ENCODE data around the gene MEGF10.

The MEGF10 gene

GRCh38 chr5:127326431-127326830 is 35.8 kb downstream of the MEGF10 start:
- Histone ChIP-seq H3K4me1 (ENCODE audit: control insufficient read depth, insufficient read depth, low read length, unreplicated experiment) (peaks cover 3% of the 10 kb centered on the region), H3K27me3 (ENCODE audit: insufficient read depth, low read length) (0 out of 2 replicates have a peak, but pooled peaks cover 5% of the 10 kb centered on the region)

DNA sequence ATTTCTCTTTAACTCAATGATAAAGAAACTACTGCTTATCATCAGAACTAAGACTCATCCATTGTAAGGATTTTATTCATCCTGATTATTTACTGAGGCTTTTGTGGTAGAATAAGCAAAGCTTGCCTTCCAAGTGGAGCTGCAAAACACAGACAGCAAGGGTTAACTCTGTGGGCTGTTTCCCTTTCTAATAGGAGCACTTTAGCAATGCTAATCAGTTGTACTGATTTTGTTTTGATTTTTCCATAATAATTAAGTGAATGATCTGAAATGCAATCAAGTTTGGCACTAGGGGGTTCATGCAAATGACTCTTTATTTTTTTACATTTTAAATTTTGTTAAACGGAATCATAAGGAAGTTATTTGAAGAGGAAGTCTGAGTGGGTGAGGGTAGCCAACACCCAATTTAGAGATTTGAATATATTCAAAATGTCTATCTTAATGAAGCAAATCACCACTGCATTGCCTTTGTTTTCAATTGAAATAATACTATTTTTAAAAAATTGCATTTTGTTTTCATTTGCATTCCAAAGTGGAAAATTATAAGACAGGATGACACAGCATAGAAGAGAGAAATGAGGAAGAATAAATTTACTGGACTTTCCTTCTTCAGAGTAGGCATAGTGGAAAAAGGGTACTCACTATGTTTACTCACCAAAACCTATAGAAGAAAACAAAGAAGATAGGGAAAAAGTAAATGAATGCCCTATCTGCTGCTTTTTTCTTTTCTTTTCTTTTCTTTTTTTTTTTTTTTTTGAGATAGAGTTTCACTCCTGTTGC is 36.6 kb downstream of the MEGF10 start:
- Histone ChIP-seq H3K4me3 (ENCODE audit: low read depth, low read length) (no peak overlapping the region), H3K4me1 (ENCODE audit: control insufficient read depth, insufficient read depth, low read length, unreplicated experiment) (peaks cover 3% of the 10 kb centered on the region), H3K27me3 (ENCODE audit: insufficient read depth, low read length) (0 out of 2 replicates have a peak, but pooled peaks cover 5% of the 10 kb centered on the region), H3K79me2 (ENCODE audit: control insufficient read depth, insufficient read depth, low read length, unreplicated experiment) (no peaks in the 10 kb centered on the region), H3K27ac (ENCODE audit: low read depth, low read length) (no peak overlapping the region), H3K36me3 (ENCODE audit: insufficient read depth, low read length) (no peaks in the 10 kb centered on the region), H2AFZ (ENCODE audit: low read length, unreplicated experiment) (no peak overlapping the region)

More at GRCh38 chr5:127326431-127326830, 35.8 kb downstream of the MEGF10 start:
- H3K27ac ChIP-seq (ENCODE audit: low read depth, low read length): no peak overlapping the region
- no peaks in the 10 kb centered on the region for H3K79me2 ChIP-seq (ENCODE audit: control insufficient read depth, insufficient read depth, low read length, unreplicated experiment)
- no peak overlapping the region for H3K4me3 ChIP-seq (ENCODE audit: low read depth, low read length)
- H2AFZ ChIP-seq (ENCODE audit: low read length, unreplicated experiment): no peak overlapping the region
- H3K36me3 ChIP-seq (ENCODE audit: insufficient read depth, low read length): no peaks in the 10 kb centered on the region

- Histone ChIP-seq H3K4me1 (ENCODE audit: control insufficient read depth, insufficient read depth, low read length, unreplicated experiment) (peaks cover 3% of the 10 kb centered on the region), H2AFZ (ENCODE audit: low read length, unreplicated experiment) (no peak overlapping the region), H3K27me3 (ENCODE audit: insufficient read depth, low read length) (0 out of 2 replicates have a peak, but pooled peaks cover 5% of the 10 kb centered on the region), H3K79me2 (ENCODE audit: control insufficient read depth, insufficient read depth, low read length, unreplicated experiment) (no peaks in the 10 kb centered on the region), H3K4me3 (ENCODE audit: low read depth, low read length) (no peak overlapping the region), H3K36me3 (ENCODE audit: insufficient read depth, low read length) (no peaks in the 10 kb centered on the region), H3K27ac (ENCODE audit: low read depth, low read length) (no peak overlapping the region)
These were observed 39.5 kb downstream of the MEGF10 start for GRCh38 chr5:127330116-127330515.

DNA sequence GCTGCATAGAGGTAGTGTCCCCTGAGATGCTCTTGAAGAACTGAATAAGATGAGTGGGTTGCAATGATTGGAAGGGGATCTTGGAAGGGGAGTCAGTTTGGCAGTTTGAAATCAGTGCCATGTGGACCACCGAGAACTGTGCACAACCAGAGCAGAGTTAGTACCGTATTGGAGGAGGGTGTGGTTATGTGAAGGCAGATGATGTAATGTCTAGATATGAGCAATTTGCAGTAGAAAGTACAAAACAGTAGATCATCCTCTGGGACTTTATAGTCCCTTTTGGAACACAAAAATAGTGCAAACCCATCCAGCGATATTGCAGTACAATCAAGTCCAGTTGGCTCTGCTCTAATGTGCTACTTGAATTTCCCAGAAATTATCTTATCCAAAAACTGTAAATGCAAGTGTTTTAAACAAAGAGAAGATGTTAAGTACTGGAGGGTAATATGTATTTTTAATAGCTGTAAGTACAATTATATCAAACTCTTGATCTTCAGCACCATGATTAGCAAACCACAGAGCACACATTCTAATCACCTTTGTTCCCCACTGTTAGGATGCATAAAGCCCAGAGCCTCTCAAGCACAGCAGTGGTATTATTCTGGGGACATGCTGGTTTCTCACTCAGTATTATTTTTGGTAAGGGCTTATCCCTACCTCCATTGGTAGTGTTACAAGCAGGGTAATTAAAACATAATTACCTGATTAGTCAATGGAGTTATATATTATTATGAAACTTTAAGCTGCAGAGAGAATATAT is 41.5 kb downstream of the MEGF10 start:
- H3K79me2 ChIP-seq (ENCODE audit: control insufficient read depth, insufficient read depth, low read length, unreplicated experiment): no peaks in the 10 kb centered on the region
- H3K27ac ChIP-seq (ENCODE audit: low read depth, low read length): no peak overlapping the region
- H3K4me3 ChIP-seq (ENCODE audit: low read depth, low read length): no peak overlapping the region
- peaks cover 3% of the 10 kb centered on the region for H3K4me1 ChIP-seq (ENCODE audit: control insufficient read depth, insufficient read depth, low read length, unreplicated experiment)
- 0 out of 2 replicates have a peak, but pooled peaks cover 5% of the 10 kb centered on the region for H3K27me3 ChIP-seq (ENCODE audit: insufficient read depth, low read length)
- H3K36me3 ChIP-seq (ENCODE audit: insufficient read depth, low read length): no peaks in the 10 kb centered on the region
- H2AFZ ChIP-seq (ENCODE audit: low read length, unreplicated experiment): no peak overlapping the region

DNA sequence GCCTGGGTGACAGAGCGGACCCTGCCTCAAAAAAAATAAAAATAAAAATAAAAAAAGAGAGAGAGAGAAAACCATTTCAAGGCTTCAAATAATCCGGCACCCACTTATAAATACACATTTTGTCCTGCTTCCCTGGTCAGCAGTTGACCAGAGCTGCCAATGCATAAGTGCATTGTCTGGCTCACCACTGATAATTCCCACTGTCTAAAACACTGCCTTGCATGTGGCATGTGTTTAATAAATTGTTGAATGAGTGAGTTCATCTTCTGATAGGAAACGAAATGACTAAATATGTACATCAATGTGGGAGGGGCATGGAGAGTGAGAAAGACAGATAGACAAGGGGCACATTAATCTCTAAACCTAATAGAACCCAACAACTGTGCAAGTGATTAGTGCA is 42.9 kb downstream of the MEGF10 start:
- H3K27me3 ChIP-seq (ENCODE audit: insufficient read depth, low read length): 0 out of 2 replicates have a peak, but pooled peaks cover 5% of the 10 kb centered on the region
- no peak overlapping the region for H2AFZ ChIP-seq (ENCODE audit: low read length, unreplicated experiment)
- H3K27ac ChIP-seq (ENCODE audit: low read depth, low read length): no peak overlapping the region
- no peak overlapping the region for H3K4me3 ChIP-seq (ENCODE audit: low read depth, low read length)
- no peaks in the 10 kb centered on the region for H3K79me2 ChIP-seq (ENCODE audit: control insufficient read depth, insufficient read depth, low read length, unreplicated experiment)
- H3K4me1 ChIP-seq (ENCODE audit: control insufficient read depth, insufficient read depth, low read length, unreplicated experiment): peaks cover 3% of the 10 kb centered on the region
- no peaks in the 10 kb centered on the region for H3K36me3 ChIP-seq (ENCODE audit: insufficient read depth, low read length)

DNA sequence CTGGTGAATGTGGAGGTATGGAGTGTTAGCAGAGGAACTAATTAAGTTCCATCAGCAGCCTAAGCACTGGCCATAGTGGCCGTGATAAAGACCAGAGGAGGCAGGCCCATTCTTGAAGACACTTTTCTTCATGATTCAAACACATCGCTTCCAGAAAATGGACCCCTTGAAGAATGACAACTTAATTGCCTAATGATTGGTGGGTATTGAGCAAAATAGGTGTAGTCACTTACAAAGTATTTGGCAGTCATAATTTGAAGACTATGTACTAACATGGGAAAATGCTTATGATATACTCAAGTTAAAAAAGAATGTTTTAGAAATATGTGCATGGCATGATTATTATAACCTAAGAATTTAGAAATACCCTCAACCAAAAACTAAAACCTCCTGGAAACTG is 44.8 kb downstream of the MEGF10 start:
- Histone ChIP-seq H3K4me1 (ENCODE audit: control insufficient read depth, insufficient read depth, low read length, unreplicated experiment) (peaks cover 1% of the 10 kb centered on the region), H3K4me3 (ENCODE audit: low read depth, low read length) (no peak overlapping the region), H3K36me3 (ENCODE audit: insufficient read depth, low read length) (no peaks in the 10 kb centered on the region)

DNA sequence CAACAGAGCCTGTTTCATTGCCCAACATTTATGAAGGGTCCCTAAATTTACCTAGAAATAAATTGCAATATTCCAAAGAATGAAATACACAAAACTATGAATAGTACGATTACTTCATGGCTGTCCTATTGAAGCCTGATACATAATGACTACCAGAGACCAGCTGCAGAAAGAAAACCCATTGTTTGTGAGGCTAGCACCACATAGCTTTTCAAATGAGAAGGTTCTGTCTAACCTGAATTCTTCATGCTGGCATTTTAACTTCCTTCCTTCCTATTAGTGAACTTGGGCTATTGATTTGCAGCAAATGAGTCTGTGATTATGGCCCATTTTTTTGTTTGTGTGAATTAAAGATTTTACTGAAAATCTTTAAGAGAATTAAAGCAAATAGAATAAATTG is 47.3 kb downstream of the MEGF10 start:
- Histone ChIP-seq H3K4me1 (ENCODE audit: control insufficient read depth, insufficient read depth, low read length, unreplicated experiment) (no peaks in the 10 kb centered on the region), H2AFZ (ENCODE audit: low read length, unreplicated experiment) (no peak overlapping the region), H3K4me3 (ENCODE audit: low read depth, low read length) (no peak overlapping the region), H3K27ac (ENCODE audit: low read depth, low read length) (no peak overlapping the region), H3K79me2 (ENCODE audit: control insufficient read depth, insufficient read depth, low read length, unreplicated experiment) (no peaks in the 10 kb centered on the region), H3K36me3 (ENCODE audit: insufficient read depth, low read length) (no peaks in the 10 kb centered on the region), H3K27me3 (ENCODE audit: insufficient read depth, low read length) (no peaks in the 10 kb centered on the region)

More for the DNA sequence above, 44.8 kb downstream of the MEGF10 start:
- H2AFZ ChIP-seq (ENCODE audit: low read length, unreplicated experiment): no peak overlapping the region
- no peaks in the 10 kb centered on the region for H3K79me2 ChIP-seq (ENCODE audit: control insufficient read depth, insufficient read depth, low read length, unreplicated experiment)
- H3K27me3 ChIP-seq (ENCODE audit: insufficient read depth, low read length): 0 out of 2 replicates have a peak, but pooled peaks cover 4% of the 10 kb centered on the region
- no peak overlapping the region for H3K27ac ChIP-seq (ENCODE audit: low read depth, low read length)

- Histone ChIP-seq H2AFZ (ENCODE audit: low read length, unreplicated experiment) (no peak overlapping the region), H3K4me3 (ENCODE audit: low read depth, low read length) (no peak overlapping the region), H3K27me3 (ENCODE audit: insufficient read depth, low read length) (no peaks in the 10 kb centered on the region), H3K4me1 (ENCODE audit: control insufficient read depth, insufficient read depth, low read length, unreplicated experiment) (no peaks in the 10 kb centered on the region), H3K79me2 (ENCODE audit: control insufficient read depth, insufficient read depth, low read length, unreplicated experiment) (no peaks in the 10 kb centered on the region), H3K27ac (ENCODE audit: low read depth, low read length) (no peak overlapping the region), H3K36me3 (ENCODE audit: insufficient read depth, low read length) (no peaks in the 10 kb centered on the region)
These were observed 47.9 kb downstream of the MEGF10 start for GRCh38 chr5:127338501-127338900.

DNA sequence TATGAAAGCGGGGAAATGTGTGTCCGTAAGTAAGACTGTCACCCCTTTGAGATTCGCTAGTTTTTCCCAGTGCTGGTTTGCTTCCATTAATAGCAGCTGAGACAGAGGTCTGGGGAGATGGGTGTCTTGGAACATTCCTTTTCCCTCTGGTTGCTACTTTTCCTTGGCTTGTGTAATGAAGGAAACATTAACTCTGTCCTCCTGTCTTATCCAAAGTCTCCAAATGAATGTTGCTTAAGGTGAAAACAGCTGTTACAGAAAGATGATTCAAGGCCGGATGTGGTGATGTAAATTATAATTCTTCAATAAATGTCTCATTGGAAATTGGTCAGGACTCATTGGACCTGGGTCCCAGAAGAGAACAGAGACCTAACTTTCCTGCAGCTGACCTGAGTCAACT is 50.0 kb downstream of the MEGF10 start:
- Histone ChIP-seq H3K27me3 (ENCODE audit: insufficient read depth, low read length) (no peaks in the 10 kb centered on the region), H3K79me2 (ENCODE audit: control insufficient read depth, insufficient read depth, low read length, unreplicated experiment) (no peaks in the 10 kb centered on the region), H3K36me3 (ENCODE audit: insufficient read depth, low read length) (no peaks in the 10 kb centered on the region), H3K4me3 (ENCODE audit: low read depth, low read length) (no peak overlapping the region), H3K27ac (ENCODE audit: low read depth, low read length) (no peak overlapping the region), H2AFZ (ENCODE audit: low read length, unreplicated experiment) (no peak overlapping the region), H3K4me1 (ENCODE audit: control insufficient read depth, insufficient read depth, low read length, unreplicated experiment) (no peaks in the 10 kb centered on the region)

- Histone ChIP-seq H2AFZ (ENCODE audit: low read length, unreplicated experiment) (no peak overlapping the region), H3K4me3 (ENCODE audit: low read depth, low read length) (no peak overlapping the region), H3K4me1 (ENCODE audit: control insufficient read depth, insufficient read depth, low read length, unreplicated experiment) (no peaks in the 10 kb centered on the region), H3K27ac (ENCODE audit: low read depth, low read length) (no peak overlapping the region), H3K79me2 (ENCODE audit: control insufficient read depth, insufficient read depth, low read length, unreplicated experiment) (no peaks in the 10 kb centered on the region), H3K27me3 (ENCODE audit: insufficient read depth, low read length) (no peaks in the 10 kb centered on the region), H3K36me3 (ENCODE audit: insufficient read depth, low read length) (no peaks in the 10 kb centered on the region)
These were observed 51.8 kb downstream of the MEGF10 start for GRCh38 chr5:127342364-127342763.
